Neuronal stem cell (in vitro differentiated cells): ENCODE measurements around the gene MARK2.

Experiments used
- DNase-seq: peaks from one replicate; pipeline ENCODE4 v3.0.0-alpha.2; 2013; ENCODE audit warnings: low spot score
- H2AFZ ChIP-seq: one replicate; pipeline ENCODE4 v1.6.1; 2013; ENCODE audit warnings: mild to moderate bottlenecking, low read length, inconsistent platforms
- H2AK5ac ChIP-seq: 2 replicates; pipeline ENCODE4 v1.6.1; 2013; ENCODE audit warnings: low read depth, mild to moderate bottlenecking, inconsistent platforms, low read length, moderate library complexity, mixed read lengths
- H2BK120ac ChIP-seq: 2 replicates; pipeline ENCODE4 v1.6.1; 2013; ENCODE audit warnings: low read depth, mild to moderate bottlenecking, inconsistent platforms, low read length, moderate library complexity, mixed read lengths
- H2BK12ac ChIP-seq: one replicate; pipeline ENCODE4 v1.6.1; 2013; ENCODE audit warnings: low read length, inconsistent platforms
- H2BK15ac ChIP-seq: 2 replicates; pipeline ENCODE4 v1.6.1; 2013; ENCODE audit warnings: mild to moderate bottlenecking, low read length, inconsistent platforms, mixed read lengths
- H2BK5ac ChIP-seq: one replicate; pipeline ENCODE4 v1.6.1; 2013; ENCODE audit warnings: inconsistent platforms, mild to moderate bottlenecking, low read length, moderate library complexity
- H3K14ac ChIP-seq: one replicate; pipeline ENCODE4 v1.6.1; 2013; ENCODE audit warnings: low read length, inconsistent platforms
- H3K18ac ChIP-seq: 2 replicates; pipeline ENCODE4 v1.6.1; 2013; ENCODE audit warnings: low read length, inconsistent platforms
- H3K23ac ChIP-seq: 2 replicates; pipeline ENCODE4 v1.6.1; 2013; ENCODE audit warnings: low read depth, mild to moderate bottlenecking, mixed read lengths, low read length, inconsistent platforms; ENCODE audit not compliant: poor library complexity
- H3K27ac ChIP-seq: replicated peaks from 3 replicates; pipeline ENCODE4 v1.5.1; 2013; ENCODE audit warnings: low read length, inconsistent platforms
- H3K27me3 ChIP-seq, 3 experiments: 2 replicates each; pipeline ENCODE4 v1.6.1; 2013; ENCODE audit warnings: low read length in 3 of 3, mild to moderate bottlenecking in 2 of 3, inconsistent platforms in 1 of 3, low read depth in 1 of 3, mixed read lengths in 1 of 3, moderate library complexity in 1 of 3; ENCODE audit not compliant: control insufficient read depth in 3 of 3, insufficient read depth in 3 of 3
- H3K36me3 ChIP-seq, 2 donors: replicated peaks in 1 of 2; 2 replicates each; pipeline ENCODE4 v1.6.1; 2013; ENCODE audit warnings: low read length in 2 of 2; ENCODE audit not compliant: control insufficient read depth in 2 of 2, insufficient read depth in 2 of 2
- H3K4ac ChIP-seq: 2 replicates; pipeline ENCODE4 v1.6.1; 2013; ENCODE audit warnings: inconsistent platforms, mild to moderate bottlenecking, low read length, moderate library complexity
- H3K4me1 ChIP-seq, 2 donors: 1 replicate in 1 of 2; 2 replicates in 1 of 2; pipeline ENCODE4 v1.6.1; 2013; ENCODE audit warnings: low read length in 2 of 2, low read depth in 1 of 2; ENCODE audit not compliant: control insufficient read depth in 2 of 2, insufficient read depth in 1 of 2
- H3K4me2 ChIP-seq: one replicate; pipeline ENCODE4 v1.6.1; 2013; ENCODE audit warnings: mild to moderate bottlenecking, low read length, inconsistent platforms; ENCODE audit not compliant: insufficient read depth, poor library complexity, severe bottlenecking
- H3K4me3 ChIP-seq, 2 donors: 2 replicates each; pipeline ENCODE4 v1.5.1; 2013; ENCODE audit warnings: low read length in 2 of 2, mild to moderate bottlenecking in 2 of 2, inconsistent platforms in 1 of 2, moderate library complexity in 1 of 2
- H3K79me1 ChIP-seq: one replicate; pipeline ENCODE4 v1.6.1; 2013; ENCODE audit warnings: low read depth, mild to moderate bottlenecking, inconsistent platforms, low read length, moderate library complexity
- H3K9ac ChIP-seq: one replicate; pipeline ENCODE4 v1.6.1; 2013; ENCODE audit warnings: mild to moderate bottlenecking, low read depth, low read length, inconsistent platforms; ENCODE audit not compliant: poor library complexity
- H3K9me3 ChIP-seq, 2 donors: replicated peaks in 1 of 2; 2 replicates each; pipeline versions ENCODE3 to v1.6.1; 2013; ENCODE audit warnings: low read length in 2 of 2, mild to moderate bottlenecking in 2 of 2, inconsistent platforms in 1 of 2, low read depth in 1 of 2, mixed read lengths in 1 of 2, moderate library complexity in 1 of 2; ENCODE audit not compliant: control insufficient read depth in 2 of 2, insufficient read depth in 1 of 2
- H4K8ac ChIP-seq: one replicate; pipeline ENCODE4 v1.6.1; 2013; ENCODE audit warnings: low read depth, mild to moderate bottlenecking, inconsistent platforms, low read length, moderate library complexity
- H4K91ac ChIP-seq: one replicate; pipeline ENCODE4 v1.6.1; 2013; ENCODE audit warnings: low read length, low read depth, mild to moderate bottlenecking, inconsistent platforms; ENCODE audit not compliant: poor library complexity
- WGBS, 2 donors: extraction: QIAGEN DNeasy Blood & Tissue Kit; methylation state at CpG; one replicate each; pipeline ENCODE4 v1.1.7; 2013; ENCODE audit warnings: missing lambda C conversion rate in 2 of 2, mixed read lengths in 1 of 2; ENCODE audit not compliant: insufficient read length in 2 of 2, insufficient replicate concordance in 1 of 2; ENCODE audit errors: extremely low coverage in 2 of 2; 5-methylcytosine and 5-hydroxymethylcytosine counted together

Gene MARK2

GRCh38 chr11:63920126-63920938, 81.4 kb downstream of the MARK2 start:
- Histone ChIP-seq H3K27me3 (no peaks in the 10 kb centered on the region), H3K23ac (peak overlapping the region; percentile 94), H3K9ac (peak overlapping the region; percentile 86), H2BK12ac (peak overlapping the region; percentile 77), H4K8ac (peak overlapping the region; percentile 55), H3K27ac (peak overlapping the region; percentile 91), H2BK120ac (peak overlapping the region; percentile 100), H3K18ac (peak overlapping the region; percentile 99), H2BK15ac (peak overlapping the region; percentile 100), H2AK5ac (peak overlapping the region; percentile 100), H3K4me1 (peaks cover 25 to 31% of the 10 kb centered on the region in 2 donors), H3K79me1 (peaks cover 11% of the 10 kb centered on the region), H3K36me3 (no peaks in the 10 kb centered on the region), H3K4me3 (peak overlapping the region in 1 of 2 donors; percentile 66), H4K91ac (peak overlapping the region; percentile 47), H3K9me3 (peaks cover 0 to 5% of the 10 kb centered on the region in 2 donors), H2AFZ (peak overlapping the region; percentile 81), H3K14ac (peak overlapping the region; percentile 28), H3K4me2 (peak overlapping the region; percentile 64), H3K4ac (peak overlapping the region; percentile 99), H2BK5ac (peak overlapping the region; percentile 98)
- no peak for DNase-seq
- no CpG with 5 or more reads among the region's 22 CpGs for WGBS, 2 donors

GRCh38 chr11:63920939-63921417, 82.1 kb downstream of the MARK2 start:
- no peaks in the 10 kb centered on the region for H3K27me3 ChIP-seq
- peak overlapping the region; percentile 37 for H2AFZ ChIP-seq
- H2BK5ac ChIP-seq: peak overlapping the region; percentile 98
- H3K4me2 ChIP-seq: peak overlapping the region; percentile 27
- peak overlapping the region; percentile 100 for H2BK15ac ChIP-seq
- H3K14ac ChIP-seq: no peak overlapping the region
- no peaks in the 10 kb centered on the region for H3K36me3 ChIP-seq
- H2BK120ac ChIP-seq: peak overlapping the region; percentile 19
- H3K4ac ChIP-seq: no peak overlapping the region
- peaks cover 25 to 31% of the 10 kb centered on the region in 2 donors for H3K4me1 ChIP-seq
- no peak for DNase-seq
- H3K18ac ChIP-seq: peak overlapping the region; percentile 93
- H3K79me1 ChIP-seq: peaks cover 8% of the 10 kb centered on the region
- peak overlapping the region; percentile 30 for H2BK12ac ChIP-seq
- peak overlapping the region in 1 of 2 donors; percentile 66 for H3K4me3 ChIP-seq
- H3K9me3 ChIP-seq: peaks cover 0 to 5% of the 10 kb centered on the region in 2 donors
- peak overlapping the region; percentile 91 for H3K27ac ChIP-seq
- no peak overlapping the region for H4K91ac ChIP-seq
- H4K8ac ChIP-seq: peak overlapping the region; percentile 55
- H3K23ac ChIP-seq: peak overlapping the region; percentile 94
- no CpG with 5 or more reads among the region's 14 CpGs for WGBS, 2 donors
- H2AK5ac ChIP-seq: peak overlapping the region; percentile 100
- no peak overlapping the region for H3K9ac ChIP-seq

- Histone ChIP-seq H3K36me3 (no peaks in the 10 kb centered on the region), H2BK5ac (no peak overlapping the region), H3K14ac (no peak overlapping the region), H3K27ac (no peak overlapping the region), H3K23ac (peak overlapping the region; percentile 68), H2BK120ac (no peak overlapping the region), H3K27me3 (no peaks in the 10 kb centered on the region), H3K4ac (no peak overlapping the region), H2AFZ (no peak overlapping the region), H3K4me2 (no peak overlapping the region), H3K18ac (peak overlapping the region; percentile 45), H3K4me3 (no peak overlapping the region), H3K79me1 (peaks cover 1% of the 10 kb centered on the region), H2AK5ac (peak overlapping the region; percentile 40), H3K9me3 (peaks cover 0 to 5% of the 10 kb centered on the region in 2 donors), H4K91ac (no peak overlapping the region), H2BK12ac (peak overlapping the region; percentile 88), H2BK15ac (peak overlapping the region; percentile 54), H3K9ac (no peak overlapping the region), H3K4me1 (peaks cover 25 to 28% of the 10 kb centered on the region in 2 donors), H4K8ac (no peak overlapping the region)
- DNase-seq: no peak
- no CpG with 5 or more reads among the region's 2 CpGs for WGBS, 2 donors
Observed at GRCh38 chr11:63922673-63923192, 83.8 kb downstream of the MARK2 start.

GRCh38 chr11:63923319-63923718, 84.4 kb downstream of the MARK2 start:
- no peak overlapping the region for H3K9ac ChIP-seq
- H3K27me3 ChIP-seq: no peaks in the 10 kb centered on the region
- DNase-seq: no peak
- no peak overlapping the region for H4K91ac ChIP-seq
- no peak overlapping the region for H3K27ac ChIP-seq
- 100% methylated on average over 1 of the region's 4 CpGs; no CpG with 5 or more reads in 1 of the 2 donors for WGBS, 2 donors
- peaks cover 1% of the 10 kb centered on the region for H3K79me1 ChIP-seq
- H4K8ac ChIP-seq: no peak overlapping the region
- no peak overlapping the region for H3K4ac ChIP-seq
- no peak overlapping the region for H2BK5ac ChIP-seq
- no peak overlapping the region for H3K14ac ChIP-seq
- peaks cover 24 to 25% of the 10 kb centered on the region in 2 donors for H3K4me1 ChIP-seq
- H3K36me3 ChIP-seq: no peaks in the 10 kb centered on the region
- peak overlapping the region; percentile 68 for H3K23ac ChIP-seq
- no peak overlapping the region for H2BK12ac ChIP-seq
- peak overlapping the region; percentile 25 for H2BK120ac ChIP-seq
- no peak overlapping the region for H3K4me3 ChIP-seq
- no peak overlapping the region for H2AFZ ChIP-seq
- no peak overlapping the region for H3K4me2 ChIP-seq
- no peak overlapping the region for H2AK5ac ChIP-seq
- H3K18ac ChIP-seq: no peak overlapping the region
- peaks cover 0 to 5% of the 10 kb centered on the region in 2 donors for H3K9me3 ChIP-seq
- peak overlapping the region; percentile 54 for H2BK15ac ChIP-seq
